Liver (tissue), 9 donors: Measurements from ENCODE around the gene WDR26. TPM values are rescaled to one million over a fixed set of nuclear protein-coding genes. Genes with fewer than 3 reads are reported as not detected.

Experiments used
- DNase-seq: peaks from one replicate; pipeline ENCODE4 v3.0.0-alpha.2; 2017; ENCODE audit warnings: low spot score
- H3K27ac ChIP-seq, 2 donors: one replicate each; pipeline ENCODE4 v1.7.0; 2013; ENCODE audit warnings: inconsistent platforms in 2 of 2, low read length in 2 of 2, control low read depth in 1 of 2, low read depth in 1 of 2, mild to moderate bottlenecking in 1 of 2
- H3K27me3 ChIP-seq, 4 donors: one replicate each; pipeline versions ENCODE4 v1.6.1 to v1.7.0; 2013; ENCODE audit warnings: low read length in 3 of 4, inconsistent platforms in 1 of 4, mild to moderate bottlenecking in 1 of 4, moderate library complexity in 1 of 4; ENCODE audit not compliant: control insufficient read depth in 4 of 4, insufficient read depth in 4 of 4
- H3K36me3 ChIP-seq, 4 donors: one replicate each; pipeline versions ENCODE4 v1.6.1 to v1.7.0; 2013; ENCODE audit warnings: low read length in 3 of 4, mild to moderate bottlenecking in 3 of 4, low read depth in 1 of 4, moderate library complexity in 1 of 4; ENCODE audit not compliant: control insufficient read depth in 4 of 4, insufficient read depth in 3 of 4
- H3K4me1 ChIP-seq, 4 donors: one replicate each; pipeline versions ENCODE4 v1.6.1 to v1.7.0; 2013; ENCODE audit warnings: low read length in 3 of 4, mild to moderate bottlenecking in 3 of 4, moderate library complexity in 1 of 4; ENCODE audit not compliant: control insufficient read depth in 4 of 4, insufficient read depth in 4 of 4
- H3K4me3 ChIP-seq, 3 donors: one replicate each; pipeline versions ENCODE4 v1.6.1 to v1.7.0; 2013; ENCODE audit warnings: low read length in 3 of 3, control low read depth in 1 of 3, low read depth in 1 of 3, mild to moderate bottlenecking in 1 of 3
- H3K9ac ChIP-seq, 2 donors: one replicate each; pipeline ENCODE4 v1.7.0; 2013; ENCODE audit warnings: low read length in 2 of 2, mild to moderate bottlenecking in 2 of 2, moderate library complexity in 2 of 2, control low read depth in 1 of 2, low read depth in 1 of 2
- H3K9me3 ChIP-seq, 4 donors: one replicate each; pipeline versions ENCODE4 v1.6.1 to v1.7.0; 2013; ENCODE audit warnings: low read length in 3 of 4; ENCODE audit not compliant: control insufficient read depth in 4 of 4
- ATF3 ChIP-seq: IDR thresholded peaks from 2 replicates; pipeline ENCODE4 v1.6.1; 2016; ENCODE audit warnings: antibody characterized with exemption
- CTCF ChIP-seq: fragments of 150-350 bp; IDR thresholded peaks from 2 replicates; pipeline ENCODE4 v1.5.1; 2017; ENCODE audit warnings: improper control_type of control experiment, low read depth, low read length; ENCODE audit not compliant: missing input control
- EGR1 ChIP-seq, 2 donors: IDR thresholded peaks; 2 replicates each; pipeline ENCODE4 v1.6.1; 2016 to 2018; ENCODE audit warnings: antibody characterized with exemption in 2 of 2, low read depth in 2 of 2
- FOXA1 ChIP-seq: IDR thresholded peaks from 2 replicates; pipeline ENCODE4 v1.6.1; 2016; ENCODE audit warnings: antibody characterized with exemption
- FOXA2 ChIP-seq: IDR thresholded peaks from 2 replicates; pipeline ENCODE4 v1.6.1; 2016; ENCODE audit warnings: antibody characterized with exemption
- GABPA ChIP-seq, 2 donors: IDR thresholded peaks in 1 of 2; conservative IDR thresholded peaks in 1 of 2; 2 replicates each; pipeline ENCODE4 v1.6.1; 2016; ENCODE audit warnings: antibody characterized with exemption in 2 of 2, mild to moderate bottlenecking in 1 of 2, moderate library complexity in 1 of 2
- HNF4A ChIP-seq, 2 donors: conservative IDR thresholded peaks; 2 replicates each; pipeline ENCODE4 v1.6.1; 2016; ENCODE audit warnings: antibody characterized with exemption in 2 of 2, mild to moderate bottlenecking in 2 of 2
- HNF4G ChIP-seq: IDR thresholded peaks from 2 replicates; pipeline ENCODE4 v1.6.1; 2016; ENCODE audit warnings: antibody characterized with exemption
- JUND ChIP-seq, 2 donors: IDR thresholded peaks; 2 replicates each; pipeline ENCODE4 v1.6.1; 2016; ENCODE audit warnings: antibody characterized with exemption in 2 of 2
- MAX ChIP-seq: IDR thresholded peaks from 2 replicates; pipeline ENCODE4 v1.6.1; 2016; ENCODE audit warnings: antibody characterized with exemption
- NR2F2 ChIP-seq: IDR thresholded peaks from 2 replicates; pipeline ENCODE4 v1.6.1; 2016; ENCODE audit warnings: antibody characterized with exemption
- RAD21 ChIP-seq, 2 donors: IDR thresholded peaks; 2 replicates each; pipeline ENCODE4 v1.6.1; 2016; ENCODE audit warnings: antibody characterized with exemption in 2 of 2, mild to moderate bottlenecking in 2 of 2
- REST ChIP-seq: IDR thresholded peaks from 2 replicates; pipeline ENCODE4 v1.6.1; 2016; ENCODE audit warnings: antibody characterized with exemption, mild to moderate bottlenecking
- RXRA ChIP-seq, 2 donors: IDR thresholded peaks; 2 replicates each; pipeline ENCODE4 v1.6.1; 2017 to 2018; ENCODE audit warnings: antibody characterized with exemption in 2 of 2, mild to moderate bottlenecking in 1 of 2
- SP1 ChIP-seq: IDR thresholded peaks from 2 replicates; pipeline ENCODE4 v1.6.1; 2018; ENCODE audit warnings: antibody characterized with exemption, mild to moderate bottlenecking
- TAF1 ChIP-seq: conservative IDR thresholded peaks from 2 replicates; pipeline ENCODE4 v1.6.1; 2016; ENCODE audit warnings: antibody characterized with exemption, mild to moderate bottlenecking
- ZBTB33 ChIP-seq: IDR thresholded peaks from 2 replicates; pipeline ENCODE4 v1.6.1; 2016; ENCODE audit warnings: antibody characterized with exemption
- WGBS: extraction: QIAGEN DNeasy Blood & Tissue Kit; methylation state at CpG from one replicate; pipeline ENCODE4 v1.1.7; 2013; 5-methylcytosine and 5-hydroxymethylcytosine counted together
- polyA plus RNA-seq, 2 donors: library from polyadenylated mRNA; stranded (reverse) in 1 of 2; unstranded in 1 of 2; fragments of 200-250 nt in 1 of 2; fragments of >200 nt in 1 of 2; fragmentation: Nextera tagmentation in 1 of 2; extraction: Ambion mirVana in 1 of 2; gene quantifications; one replicate each; pipeline versions ENCODE4 v1.2.1 to v1.2.3, GENCODE V29; 2013 to 2015
- total RNA-seq, 2 donors: library from RNA; depleted of rRNA; stranded (reverse); fragments of >200 nt; gene quantifications; one replicate each; pipeline ENCODE4 v1.2.3, GENCODE V29; 2014
- donor health status: healthy.
- donor health status: healthy.
- donor health status: healthy.
- donor health status: healthy.
- donor health status: healthy.

The WDR26 gene
- total and polyA plus RNA-seq, 4 donors: 9.4 to 119 (median 34.9) TPM

- 86% methylated on average over 7 of the region's 7 CpGs for WGBS
- peaks cover 0 to 2% (median 0%) of the 10 kb centered on the region in 4 donors for H3K36me3 ChIP-seq
- DNase-seq: no peak
- peaks cover 1 to 17% (median 9%) of the 10 kb centered on the region in 4 donors for H3K4me1 ChIP-seq
- no peak overlapping the region for H3K9ac ChIP-seq
- TF ChIP-seq HNF4G: no peak
- TF ChIP-seq FOXA2: no peak
- TF ChIP-seq RAD21 (IDR thresholded peaks at IDR 0.05): no peak
- no peak for TF ChIP-seq REST
- no peak for TF ChIP-seq SP1
- no peak for TF ChIP-seq ZBTB33
- TF ChIP-seq NR2F2: no peak
- no peak for TF ChIP-seq GABPA (IDR thresholded peaks at IDR 0.05 in 1 of 2, conservative IDR thresholded peaks at IDR 0.05 in 1 of 2)
- no peaks in the 10 kb centered on the region for H3K9me3 ChIP-seq
- no peak overlapping the region for H3K4me3 ChIP-seq
- no peak overlapping the region for H3K27ac ChIP-seq
- no peaks in the 10 kb centered on the region for H3K27me3 ChIP-seq
These were observed 4.4 kb upstream of the WDR26 start for GRCh38 chr1:224438989-224439388.

GRCh38 chr1:224435999-224436398 lies 1.4 kb upstream of the WDR26 start:
- peaks cover 0 to 2% (median 0%) of the 10 kb centered on the region in 4 donors for H3K36me3 ChIP-seq
- WGBS: 57% methylated on average over 1 of the region's 1 CpG
- no peak overlapping the region for H3K9ac ChIP-seq
- no peaks in the 10 kb centered on the region for H3K9me3 ChIP-seq
- H3K27me3 ChIP-seq: no peaks in the 10 kb centered on the region
- no peak overlapping the region for H3K4me3 ChIP-seq
- H3K4me1 ChIP-seq: peaks cover 1 to 40% (median 28%) of the 10 kb centered on the region in 4 donors
- TF ChIP-seq HNF4A (conservative IDR thresholded peaks at IDR 0.05) (no peak), TAF1 (no peak), FOXA2 (no peak), EGR1 (IDR thresholded peaks at IDR 0.05; ENCODE audit: low read depth in 2 of 2) (no peak), GABPA (IDR thresholded peaks at IDR 0.05 in 1 of 2, conservative IDR thresholded peaks at IDR 0.05 in 1 of 2) (no peak), HNF4G (no peak), ATF3 (no peak), RXRA (IDR thresholded peaks at IDR 0.05) (no peak), ZBTB33 (no peak), MAX (no peak), FOXA1 (no peak), SP1 (no peak), CTCF (no peak), NR2F2 (no peak), RAD21 (IDR thresholded peaks at IDR 0.05) (no peak), JUND (IDR thresholded peaks at IDR 0.05) (no peak), REST (no peak)
- no peak for DNase-seq
- no peak overlapping the region for H3K27ac ChIP-seq
